Measurements from ENCODE around the gene ZNHIT2. TPM values are rescaled to one million over a fixed set of nuclear protein-coding genes. Genes with fewer than 3 reads are reported as not detected.

The ZNHIT2 gene
- total RNA-seq, 4 donors from 2014 or later = 10.3 to 30.7 (median 24.1) TPM

GRCh38 chr11:65113361-65113756 is 4.1 kb downstream of the ZNHIT2 start:
- intact Hi-C loops (cut with DNase I; ENCODE audit: low total_unique reads) = loop anchor here (10.0 kb wide), 1 partner anchor 259 kb away; no protein-coding TSS in a partner anchor

GRCh38 chr11:65112546-65113360 is 4.7 kb downstream of the ZNHIT2 start:
- intact Hi-C loops (cut with DNase I; ENCODE audit: low total_unique reads) = loop anchor here (1.0 to 10.0 kb wide), 2 partner anchors 22 to 258 kb away; partner anchors contain the start of gene SYVN1

More at GRCh38 chr11:65113361-65113756, 4.1 kb downstream of the ZNHIT2 start:
- peaks cover 39 to 48% of the 10 kb centered on the region in 2 donors for H3K4me1 ChIP-seq
- DNase-seq (no peak), ATAC-seq (no peak)
- no peaks in the 10 kb centered on the region for H3K9me3 ChIP-seq
- peak overlapping the region; percentile 63 to 72 (median 66) for H3K4me3 ChIP-seq
- peak overlapping the region in 3 of 4 donors; percentile 74 to 90 (median 80) for H3K27ac ChIP-seq
- in situ Hi-C loops (cut with MboI; ENCODE audit: low sequenced_read_pairs in 4 of 4) = loop anchor here in 3 of 4 donors (5.0 kb wide), 1 partner anchor 69 kb away; the partner anchor contains the start of gene CAPN1 (in 3 of the 3)
- H3K27me3 ChIP-seq = no peaks in the 10 kb centered on the region
- H3K36me3 ChIP-seq = peaks cover 0 to 4% of the 10 kb centered on the region in 2 donors
- TF ChIP-seq CTCF (IDR thresholded peaks at IDR 0.05 in 4 of 5, conservative IDR thresholded peaks at IDR 0.05 in 1 of 5) (no peak), POLR2A (IDR thresholded peaks at IDR 0.05) (no peak)

GRCh38 chr11:65111744-65112545 is 5.6 kb downstream of the ZNHIT2 start, which contains the start of gene TM7SF2:
Gene TM7SF2 (plus strand): TSS chr11:65111872. CDS start chr11:65112016, 144 bp downstream.
- Histone ChIP-seq H3K27me3 (no peaks in the 10 kb centered on the region), H3K4me3 (peak within 1 kb of the TSS; percentile 63 to 72 (median 66)), H3K9me3 (no peaks in the 10 kb centered on the region), H3K4me1 (peaks cover 36 to 48% of the 10 kb centered on the region in 2 donors), H3K36me3 (peaks cover 0 to 13% of the 10 kb centered on the region in 2 donors), H3K27ac (peak within 1 kb of the TSS; percentile 74 to 90 (median 81))
- DNase-seq (peak; percentile 93), ATAC-seq (peak; percentile 81 to 89)
- TF ChIP-seq CTCF (IDR thresholded peaks at IDR 0.05 in 4 of 5, conservative IDR thresholded peaks at IDR 0.05 in 1 of 5) = no peak
- TF ChIP-seq POLR2A (IDR thresholded peaks at IDR 0.05) = peak; percentile 84 to 94
- intact Hi-C loops (cut with DNase I; ENCODE audit: low total_unique reads) (loop anchor here (1.0 to 10.0 kb wide), 2 partner anchors 22 to 257 kb away; partner anchors contain the start of gene SYVN1), in situ Hi-C loops (cut with MboI; ENCODE audit: low sequenced_read_pairs in 4 of 4) (loop anchor here in 3 of 4 donors (5.0 kb wide), 1 partner anchor 70 kb away; the partner anchor contains the start of gene CAPN1 (in 3 of the 3))

More at GRCh38 chr11:65112546-65113360, 4.7 kb downstream of the ZNHIT2 start:
- no peaks in the 10 kb centered on the region for H3K9me3 ChIP-seq
- H3K27ac ChIP-seq = peak overlapping the region; percentile 74 to 90 (median 81)
- no peaks in the 10 kb centered on the region for H3K27me3 ChIP-seq
- peaks cover 0 to 9% of the 10 kb centered on the region in 2 donors for H3K36me3 ChIP-seq
- ATAC-seq (peak; percentile 33 to 44), DNase-seq (peak in 1 of 2 donors; percentile 55)
- in situ Hi-C loops (cut with MboI; ENCODE audit: low sequenced_read_pairs in 4 of 4) = loop anchor here in 3 of 4 donors (5.0 kb wide), 1 partner anchor 70 kb away; the partner anchor contains the start of gene CAPN1 (in 3 of the 3)
- H3K4me3 ChIP-seq = peak overlapping the region; percentile 63 to 72 (median 66)
- peaks cover 36 to 48% of the 10 kb centered on the region in 2 donors for H3K4me1 ChIP-seq
- peak in 1 of 2 donors; percentile 15 for TF ChIP-seq POLR2A (IDR thresholded peaks at IDR 0.05)
- TF ChIP-seq CTCF (IDR thresholded peaks at IDR 0.05 in 4 of 5, conservative IDR thresholded peaks at IDR 0.05 in 1 of 5) = peak; percentile 78 to 93 (median 87)

- in situ Hi-C loops (cut with MboI; ENCODE audit: low sequenced_read_pairs in 4 of 4) (loop anchor here in 3 of 4 donors (5.0 kb wide), 1 partner anchor 71 kb away; the partner anchor contains the start of gene CAPN1 (in 3 of the 3)), intact Hi-C loops (cut with DNase I; ENCODE audit: low total_unique reads) (loop anchor here (10.0 kb wide), 1 partner anchor 256 kb away; no protein-coding TSS in a partner anchor)
- DNase-seq (no peak), ATAC-seq (peak in 1 of 2 donors; percentile 0)
- no peak for TF ChIP-seq POLR2A (IDR thresholded peaks at IDR 0.05)
- no peak for TF ChIP-seq CTCF (IDR thresholded peaks at IDR 0.05 in 4 of 5, conservative IDR thresholded peaks at IDR 0.05 in 1 of 5)
- no peaks in the 10 kb centered on the region for H3K9me3 ChIP-seq
- H3K27ac ChIP-seq = peak overlapping the region; percentile 74 to 90 (median 81)
- H3K36me3 ChIP-seq = peaks cover 0 to 13% of the 10 kb centered on the region in 2 donors
- no peaks in the 10 kb centered on the region for H3K27me3 ChIP-seq
- peak overlapping the region in 1 of 4 donors; percentile 64 for H3K4me3 ChIP-seq
- H3K4me1 ChIP-seq = peaks cover 30 to 42% of the 10 kb centered on the region in 2 donors
These were observed 6.2 kb downstream of the ZNHIT2 start for GRCh38 chr11:65111159-65111743.

Measured in gastrocnemius medialis (tissue), 4 donors.